Measurements from ENCODE around the gene BRS3.
A peak's percentile ranks its signal among the peaks of the same experiment; 100 is the strongest.

The BRS3 gene

DNA sequence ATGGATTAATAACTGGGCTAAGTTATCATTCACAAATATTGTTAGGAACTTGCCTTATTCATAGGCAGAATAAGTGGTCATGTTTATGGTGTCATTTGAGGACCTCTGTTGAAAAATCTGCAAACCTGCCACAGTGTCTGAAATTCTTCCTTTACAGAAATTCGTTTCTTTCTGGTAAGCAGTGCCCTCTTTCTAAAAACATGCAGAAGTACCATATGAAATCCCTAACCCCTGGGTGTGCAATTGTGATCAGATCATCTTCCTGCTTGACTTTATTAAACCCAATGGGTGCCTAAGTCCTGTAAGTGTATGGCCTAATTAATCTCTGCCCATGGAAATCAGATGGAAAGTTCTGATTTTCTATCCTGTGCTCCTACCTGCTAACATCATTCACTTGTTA is 5.3 kb downstream of the BRS3 start:
- H3K36me3 ChIP-seq (ENCODE audit: insufficient read depth, low read length) = no peaks in the 10 kb centered on the region
- H3K79me2 ChIP-seq (ENCODE audit: control insufficient read depth, insufficient read depth, low read length, unreplicated experiment) = peaks cover 5% of the 10 kb centered on the region
- no peaks in the 10 kb centered on the region for H3K4me1 ChIP-seq (ENCODE audit: control insufficient read depth, insufficient read depth, low read length, unreplicated experiment)
- H3K27me3 ChIP-seq (ENCODE audit: insufficient read depth, low read length) = peaks cover 23% of the 10 kb centered on the region
- H2AFZ ChIP-seq (ENCODE audit: low read length, unreplicated experiment) = no peak overlapping the region
- H3K4me3 ChIP-seq (ENCODE audit: low read depth, low read length) = no peak overlapping the region
- no peak overlapping the region for H3K27ac ChIP-seq (ENCODE audit: low read depth, low read length)

DNA sequence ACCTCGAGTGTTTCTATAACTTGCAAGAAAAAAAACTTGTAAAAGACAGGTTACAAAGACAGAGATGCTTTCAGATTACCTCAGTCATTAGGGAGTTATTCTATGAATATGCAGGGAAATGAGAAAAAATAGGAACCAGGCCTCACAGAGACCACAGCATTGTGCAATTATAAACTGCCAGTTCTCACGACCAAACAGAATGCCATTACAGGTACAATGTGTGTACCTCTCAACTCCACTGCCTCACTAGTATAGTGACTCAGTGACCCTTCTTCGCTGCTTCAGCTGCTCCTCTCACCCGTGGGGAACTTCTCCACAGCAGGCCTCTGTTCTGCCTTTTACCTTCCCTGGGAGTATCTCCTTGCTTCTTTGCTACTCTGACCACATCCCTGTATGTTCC is 7.3 kb downstream of the BRS3 start:
- H3K4me3 ChIP-seq (ENCODE audit: low read depth, low read length) = no peak overlapping the region
- H3K79me2 ChIP-seq (ENCODE audit: control insufficient read depth, insufficient read depth, low read length, unreplicated experiment) = peaks cover 24% of the 10 kb centered on the region
- no peaks in the 10 kb centered on the region; the same call in 1 of the 2 replicates for H3K36me3 ChIP-seq (ENCODE audit: insufficient read depth, low read length)
- H3K27ac ChIP-seq (ENCODE audit: low read depth, low read length) = no peak overlapping the region
- H2AFZ ChIP-seq (ENCODE audit: low read length, unreplicated experiment) = no peak overlapping the region
- peaks cover 5% of the 10 kb centered on the region for H3K4me1 ChIP-seq (ENCODE audit: control insufficient read depth, insufficient read depth, low read length, unreplicated experiment)
- peaks cover 3% of the 10 kb centered on the region for H3K27me3 ChIP-seq (ENCODE audit: insufficient read depth, low read length)

DNA sequence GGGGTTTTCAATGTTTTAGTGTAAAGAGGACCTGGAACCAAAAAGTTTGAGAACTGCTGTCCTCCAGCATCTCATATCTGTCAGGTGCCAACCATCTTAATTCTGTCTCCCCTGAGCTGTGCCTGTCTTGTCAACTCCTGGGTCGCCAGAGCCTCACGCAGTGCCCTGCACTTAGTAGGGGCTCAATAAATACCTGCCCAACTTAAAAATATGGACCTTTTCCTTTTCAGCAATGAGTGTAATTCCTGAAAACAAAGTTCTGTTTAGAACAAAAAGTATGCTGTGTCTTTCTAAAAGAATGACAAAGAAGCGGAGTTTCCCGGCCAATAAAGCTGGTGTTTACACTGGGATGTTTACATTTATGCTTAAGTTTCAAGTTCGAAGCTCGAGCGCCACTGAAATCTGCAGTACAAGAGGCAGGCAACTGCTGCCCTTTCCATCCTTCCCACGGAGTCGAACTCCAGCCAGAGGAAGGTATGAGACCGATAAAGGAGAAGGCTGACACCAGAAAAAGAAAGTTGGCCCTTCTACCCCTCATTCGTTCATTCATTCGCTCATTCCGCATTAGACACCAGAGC is 8.5 kb downstream of the BRS3 start:
- no peaks in the 10 kb centered on the region; the same call in 1 of the 2 replicates for H3K27me3 ChIP-seq (ENCODE audit: insufficient read depth, low read length)
- peaks cover 5% of the 10 kb centered on the region for H3K4me1 ChIP-seq (ENCODE audit: control insufficient read depth, insufficient read depth, low read length, unreplicated experiment)
- peak overlapping the region; percentile 95 for H3K4me3 ChIP-seq (ENCODE audit: low read depth, low read length)
- peaks cover 24% of the 10 kb centered on the region for H3K79me2 ChIP-seq (ENCODE audit: control insufficient read depth, insufficient read depth, low read length, unreplicated experiment)
- H3K36me3 ChIP-seq (ENCODE audit: insufficient read depth, low read length) = no peaks in the 10 kb centered on the region; the same call in 1 of the 2 replicates
- peak overlapping the region; percentile 97 for H2AFZ ChIP-seq (ENCODE audit: low read length, unreplicated experiment)
- peak overlapping the region; percentile 94 for H3K27ac ChIP-seq (ENCODE audit: low read depth, low read length)

DNA sequence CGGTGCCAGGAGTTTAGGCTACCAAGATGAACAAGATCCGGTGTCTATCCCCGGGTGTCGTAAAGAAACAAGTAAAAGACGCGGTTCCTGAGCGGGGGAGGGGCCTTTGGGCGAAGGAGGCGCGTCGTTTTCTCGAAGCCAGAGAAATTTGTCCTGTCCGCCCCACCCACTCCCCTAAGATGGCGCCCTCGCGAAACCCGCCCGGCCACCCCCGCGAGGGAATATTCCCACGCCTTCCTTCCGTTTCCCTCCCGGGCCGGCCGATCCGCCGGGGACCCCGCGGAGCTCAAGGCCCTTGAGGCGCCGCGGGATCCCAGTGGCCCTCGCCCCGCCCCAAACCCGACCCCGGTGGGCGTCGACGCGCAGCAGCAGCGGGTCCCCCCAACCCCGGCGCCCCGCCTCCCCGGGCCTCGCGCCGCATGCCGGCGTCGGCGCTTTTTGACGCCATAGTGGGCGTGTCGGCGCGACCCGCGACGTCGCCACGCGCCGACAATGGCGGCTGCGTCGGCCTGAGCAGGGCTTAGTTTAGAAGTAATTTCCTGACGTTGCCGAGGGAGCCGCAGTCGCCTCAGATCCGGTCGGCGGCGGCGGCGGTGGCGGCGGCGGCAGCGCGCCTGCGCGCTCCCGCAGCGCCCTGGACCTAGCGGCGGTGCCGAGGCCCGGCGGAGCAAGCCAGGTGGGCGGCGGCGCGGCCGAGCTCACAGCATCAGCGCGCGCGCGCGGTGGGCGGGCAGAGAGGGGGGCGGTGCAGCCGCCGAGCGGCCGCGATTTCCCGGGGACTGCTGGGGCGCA is 9.2 kb downstream of the BRS3 start:
- Histone ChIP-seq H3K4me3 (ENCODE audit: low read depth, low read length) (peak overlapping the region; percentile 95), H3K27ac (ENCODE audit: low read depth, low read length) (peak overlapping the region; percentile 94), H2AFZ (ENCODE audit: low read length, unreplicated experiment) (peak overlapping the region; percentile 97), H3K36me3 (ENCODE audit: insufficient read depth, low read length) (no peaks in the 10 kb centered on the region; the same call in 1 of the 2 replicates), H3K27me3 (ENCODE audit: insufficient read depth, low read length) (no peaks in the 10 kb centered on the region), H3K79me2 (ENCODE audit: control insufficient read depth, insufficient read depth, low read length, unreplicated experiment) (peaks cover 24% of the 10 kb centered on the region), H3K4me1 (ENCODE audit: control insufficient read depth, insufficient read depth, low read length, unreplicated experiment) (peaks cover 5% of the 10 kb centered on the region)

DNA sequence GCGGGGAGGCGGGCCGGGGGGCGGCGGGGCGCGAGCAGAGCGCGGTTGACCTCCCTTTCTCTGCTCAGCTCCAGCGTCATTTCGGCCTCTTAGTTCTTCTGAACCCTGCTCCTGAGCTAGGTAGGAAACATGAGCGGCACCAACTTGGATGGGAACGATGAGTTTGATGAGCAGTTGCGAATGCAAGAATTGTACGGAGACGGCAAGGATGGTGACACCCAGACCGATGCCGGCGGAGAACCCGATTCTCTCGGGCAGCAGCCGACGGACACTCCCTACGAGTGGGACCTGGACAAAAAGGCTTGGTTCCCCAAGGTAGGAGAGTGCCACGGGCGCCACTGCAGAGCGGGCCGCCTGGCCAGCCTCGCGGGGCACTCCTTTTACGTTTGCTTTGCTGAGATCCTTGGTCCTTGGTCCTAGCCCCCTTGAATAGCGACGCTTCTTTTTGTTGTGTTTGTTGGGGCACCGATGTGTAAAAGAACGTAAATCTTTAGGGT is 9.9 kb downstream of the BRS3 start, which contains the start of gene HTATSF1:
HTATSF1 (plus strand) TSS at position 37 of the 497 bp plus-strand sequence; CDS start at position 130, 93 bp downstream.
- Histone ChIP-seq H3K27me3 (ENCODE audit: insufficient read depth, low read length) (no peaks in the 10 kb centered on the region), H3K27ac (ENCODE audit: low read depth, low read length) (peak within 1 kb of the TSS; percentile 94), H3K36me3 (ENCODE audit: insufficient read depth, low read length) (no peaks in the 10 kb centered on the region; the same call in 1 of the 2 replicates), H3K79me2 (ENCODE audit: control insufficient read depth, insufficient read depth, low read length, unreplicated experiment) (peaks cover 24% of the 10 kb centered on the region), H3K4me1 (ENCODE audit: control insufficient read depth, insufficient read depth, low read length, unreplicated experiment) (peaks cover 5% of the 10 kb centered on the region), H2AFZ (ENCODE audit: low read length, unreplicated experiment) (peak within 1 kb of the TSS; percentile 97), H3K4me3 (ENCODE audit: low read depth, low read length) (peak within 1 kb of the TSS; percentile 95)

DNA sequence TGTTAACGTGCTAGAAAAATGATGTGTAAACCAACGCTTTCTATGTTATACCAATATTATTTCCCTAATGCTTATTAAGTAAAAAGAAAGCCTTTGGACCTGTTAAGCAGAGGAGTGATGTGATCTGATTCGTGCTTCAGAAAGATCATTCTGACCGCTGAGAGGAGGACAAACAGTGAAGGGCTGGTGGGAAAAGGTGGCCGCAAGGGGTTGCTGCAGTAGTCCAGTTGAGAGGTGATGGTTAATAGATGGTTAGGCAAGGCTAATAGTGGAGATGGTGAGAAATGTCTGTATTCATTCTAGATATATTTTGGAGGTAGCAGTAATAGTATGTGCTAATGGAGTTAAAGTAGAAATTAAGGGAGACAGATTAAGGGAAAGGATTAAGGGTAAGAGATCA is 31.3 kb downstream of the BRS3 start:
- no peaks in the 10 kb centered on the region for H3K79me2 ChIP-seq (ENCODE audit: control insufficient read depth, insufficient read depth, low read length, unreplicated experiment)
- no peaks in the 10 kb centered on the region for H3K36me3 ChIP-seq (ENCODE audit: insufficient read depth, low read length)
- H2AFZ ChIP-seq (ENCODE audit: low read length, unreplicated experiment) = no peak overlapping the region
- H3K27ac ChIP-seq (ENCODE audit: low read depth, low read length) = no peak overlapping the region
- H3K4me1 ChIP-seq (ENCODE audit: control insufficient read depth, insufficient read depth, low read length, unreplicated experiment) = no peaks in the 10 kb centered on the region
- no peaks in the 10 kb centered on the region for H3K27me3 ChIP-seq (ENCODE audit: insufficient read depth, low read length)
- H3K4me3 ChIP-seq (ENCODE audit: low read depth, low read length) = no peak overlapping the region

DNA sequence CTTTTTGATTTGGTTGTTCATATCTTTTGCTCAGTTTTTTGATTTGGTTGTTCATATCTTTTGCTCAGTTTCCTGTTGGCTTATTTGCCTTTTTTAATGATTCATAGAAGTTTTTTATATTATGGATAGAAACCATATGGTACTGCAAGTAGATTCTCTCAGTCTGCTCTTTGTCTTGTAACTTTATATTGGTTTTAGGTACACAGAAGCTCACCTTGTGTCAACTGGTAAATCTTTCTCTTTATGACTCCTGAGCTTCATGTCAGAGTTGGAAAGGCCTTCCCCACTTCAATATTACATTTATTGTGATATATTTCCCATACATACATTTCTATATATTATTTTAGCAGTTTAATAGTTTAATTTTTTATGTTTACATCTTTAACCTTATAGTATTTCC is 36.0 kb downstream of the BRS3 start:
- H3K4me1 ChIP-seq (ENCODE audit: control insufficient read depth, insufficient read depth, low read length, unreplicated experiment) = peaks cover 6% of the 10 kb centered on the region
- no peak overlapping the region for H2AFZ ChIP-seq (ENCODE audit: low read length, unreplicated experiment)
- no peaks in the 10 kb centered on the region for H3K79me2 ChIP-seq (ENCODE audit: control insufficient read depth, insufficient read depth, low read length, unreplicated experiment)

DNA sequence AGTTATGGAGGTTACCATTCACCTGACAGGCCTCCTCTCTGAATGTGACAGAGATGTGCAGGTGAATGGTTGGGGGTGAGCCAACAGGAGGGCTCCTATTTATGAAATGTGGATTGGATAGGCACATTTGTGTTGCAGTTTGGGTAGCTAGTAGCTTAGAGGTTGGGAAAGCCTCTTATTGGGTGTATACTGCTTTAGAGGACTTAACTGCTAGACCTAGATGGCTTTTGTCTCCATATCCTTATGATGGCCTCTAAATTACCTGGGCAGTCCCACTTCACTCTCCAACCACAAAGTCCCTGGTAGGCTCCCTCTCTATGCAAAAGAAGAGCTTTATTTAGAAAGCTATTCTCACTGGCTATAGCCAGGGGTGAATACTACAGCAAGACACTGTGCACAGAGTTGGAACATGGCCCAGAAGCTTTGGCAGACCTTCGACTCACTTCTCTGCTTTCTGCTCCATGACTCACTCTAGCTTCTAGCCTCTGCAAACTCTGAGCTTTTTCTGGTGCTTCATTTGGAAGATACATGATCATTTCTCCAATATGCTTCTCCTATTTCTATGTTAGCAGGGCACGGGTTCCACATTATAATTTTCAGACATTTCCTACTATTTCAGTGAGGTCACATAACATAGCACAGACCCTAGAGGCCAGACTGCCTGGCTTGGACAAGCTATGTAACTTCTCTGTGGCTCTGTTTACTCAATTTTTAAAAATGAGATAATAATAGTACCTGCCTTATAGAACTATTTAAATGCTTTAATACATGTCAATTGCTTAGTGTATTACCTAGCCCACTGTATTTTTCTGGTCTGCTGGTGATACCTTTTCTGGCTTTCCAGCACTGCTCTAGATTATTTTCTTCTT is 38.2 kb downstream of the BRS3 start:
- H3K27me3 ChIP-seq (ENCODE audit: insufficient read depth, low read length) = no peaks in the 10 kb centered on the region
- H3K36me3 ChIP-seq (ENCODE audit: insufficient read depth, low read length) = no peaks in the 10 kb centered on the region
- no peak overlapping the region for H3K27ac ChIP-seq (ENCODE audit: low read depth, low read length)
- H3K79me2 ChIP-seq (ENCODE audit: control insufficient read depth, insufficient read depth, low read length, unreplicated experiment) = no peaks in the 10 kb centered on the region
- H2AFZ ChIP-seq (ENCODE audit: low read length, unreplicated experiment) = no peak overlapping the region
- H3K4me3 ChIP-seq (ENCODE audit: low read depth, low read length) = no peak overlapping the region; the same call in 1 of the 2 replicates
- peaks cover 6% of the 10 kb centered on the region for H3K4me1 ChIP-seq (ENCODE audit: control insufficient read depth, insufficient read depth, low read length, unreplicated experiment)

More for the DNA sequence above, 36.0 kb downstream of the BRS3 start:
- Histone ChIP-seq H3K27me3 (ENCODE audit: insufficient read depth, low read length) (no peaks in the 10 kb centered on the region), H3K4me3 (ENCODE audit: low read depth, low read length) (no peak overlapping the region), H3K36me3 (ENCODE audit: insufficient read depth, low read length) (no peaks in the 10 kb centered on the region), H3K27ac (ENCODE audit: low read depth, low read length) (no peak overlapping the region)

DNA sequence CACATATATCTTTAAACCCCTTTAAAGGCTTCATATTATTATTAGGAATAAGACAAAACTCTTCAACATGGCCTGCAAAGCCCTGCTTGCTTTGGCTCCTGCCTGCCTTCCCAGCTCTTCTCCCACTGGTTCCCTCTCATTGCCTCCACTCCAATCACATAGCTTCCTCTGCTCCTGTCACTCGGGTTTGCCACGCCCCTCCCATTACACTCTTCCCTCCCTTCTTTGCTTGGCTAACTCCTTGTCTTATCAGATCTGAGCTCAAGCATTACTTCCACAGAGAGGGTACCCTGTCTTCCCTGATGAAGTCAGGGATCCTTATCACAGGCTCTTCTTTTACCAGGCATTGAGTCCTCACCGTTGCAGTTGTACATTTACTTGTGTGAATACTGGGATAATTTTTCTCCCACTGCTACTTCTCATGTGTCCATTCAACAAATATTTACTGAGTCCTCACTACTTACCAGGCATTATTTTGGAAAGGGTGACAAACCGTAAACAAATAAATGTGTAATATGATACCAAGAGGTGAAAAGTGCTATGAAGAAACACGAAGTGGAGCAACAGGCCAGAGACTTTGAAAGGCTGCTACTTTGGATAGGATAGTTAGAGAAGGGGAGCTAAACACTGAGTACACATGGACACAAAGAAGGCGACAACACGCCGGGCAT is 41.0 kb downstream of the BRS3 start:
- no peak overlapping the region for H3K27ac ChIP-seq (ENCODE audit: low read depth, low read length)
- H3K79me2 ChIP-seq (ENCODE audit: control insufficient read depth, insufficient read depth, low read length, unreplicated experiment) = no peaks in the 10 kb centered on the region
- H3K4me1 ChIP-seq (ENCODE audit: control insufficient read depth, insufficient read depth, low read length, unreplicated experiment) = peaks cover 6% of the 10 kb centered on the region
- peaks cover 7% of the 10 kb centered on the region; the same call in 1 of the 2 replicates for H3K27me3 ChIP-seq (ENCODE audit: insufficient read depth, low read length)
- no peak overlapping the region for H3K4me3 ChIP-seq (ENCODE audit: low read depth, low read length)
- H3K36me3 ChIP-seq (ENCODE audit: insufficient read depth, low read length) = no peaks in the 10 kb centered on the region
- H2AFZ ChIP-seq (ENCODE audit: low read length, unreplicated experiment) = no peak overlapping the region

DNA sequence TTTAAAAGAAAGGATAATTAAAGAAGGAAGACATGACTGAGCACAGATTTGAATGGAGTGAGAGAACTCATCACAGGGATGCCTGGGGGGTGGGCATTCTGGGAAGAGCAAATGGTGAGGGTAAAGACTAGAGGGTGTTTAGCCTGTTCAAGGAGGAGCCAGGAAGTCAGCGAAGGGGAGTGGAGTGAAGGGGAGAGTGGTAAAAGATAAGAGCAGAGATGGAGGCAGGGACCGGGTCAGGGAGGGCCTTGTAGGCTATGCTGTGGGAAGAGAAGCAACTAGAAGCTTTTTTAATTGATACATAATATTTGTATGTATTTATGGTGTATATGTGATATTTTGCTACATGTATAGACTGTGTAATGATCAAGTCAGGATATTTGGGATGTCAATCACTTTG is 42.0 kb downstream of the BRS3 start:
- Histone ChIP-seq H2AFZ (ENCODE audit: low read length, unreplicated experiment) (no peak overlapping the region), H3K27me3 (ENCODE audit: insufficient read depth, low read length) (peaks cover 16% of the 10 kb centered on the region), H3K36me3 (ENCODE audit: insufficient read depth, low read length) (no peaks in the 10 kb centered on the region), H3K79me2 (ENCODE audit: control insufficient read depth, insufficient read depth, low read length, unreplicated experiment) (no peaks in the 10 kb centered on the region), H3K27ac (ENCODE audit: low read depth, low read length) (no peak overlapping the region), H3K4me1 (ENCODE audit: control insufficient read depth, insufficient read depth, low read length, unreplicated experiment) (peaks cover 6% of the 10 kb centered on the region), H3K4me3 (ENCODE audit: low read depth, low read length) (no peak overlapping the region)

Measured in ACC112 (cell line).